ENCODE data around the gene RASAL2. TPM values are rescaled to one million over a fixed set of nuclear protein-coding genes. Genes with fewer than 3 reads are reported as not detected.

RASAL2 gene
- total RNA-seq, 1 experiment from 2014 or later = 56.9 TPM

DNA sequence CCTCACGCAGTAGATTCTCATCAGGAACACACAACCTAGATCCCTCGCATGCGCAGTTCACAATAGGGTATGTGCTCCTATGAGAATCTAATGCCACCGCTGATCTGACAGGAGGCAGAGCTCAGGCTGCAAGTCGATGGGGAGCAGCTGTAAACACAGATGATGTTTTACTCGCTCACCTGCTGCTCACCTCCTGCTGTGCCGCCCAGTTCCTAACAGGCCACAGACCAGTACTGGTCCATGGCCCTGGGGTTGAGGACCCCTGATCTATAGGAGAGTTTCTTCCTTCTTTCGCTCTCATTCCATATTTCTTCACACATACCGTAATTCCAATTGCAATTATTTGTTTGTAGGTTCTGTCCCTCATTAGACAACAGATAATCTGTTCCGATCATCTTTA is 299.5 kb downstream of the RASAL2 start:
- intact Hi-C loops (cut with micrococcal nuclease) = no loop called here
- no peak overlapping the region for H3K27ac Mint-ChIP-seq (ENCODE audit: low read depth, unreplicated experiment)
- H3K4me1 Mint-ChIP-seq (ENCODE audit: insufficient read depth, unreplicated experiment) = peaks cover 25% of the 10 kb centered on the region
- no peak for DNase-seq (ENCODE audit: unreplicated experiment)
- TF ChIP-seq, protein P1, sequence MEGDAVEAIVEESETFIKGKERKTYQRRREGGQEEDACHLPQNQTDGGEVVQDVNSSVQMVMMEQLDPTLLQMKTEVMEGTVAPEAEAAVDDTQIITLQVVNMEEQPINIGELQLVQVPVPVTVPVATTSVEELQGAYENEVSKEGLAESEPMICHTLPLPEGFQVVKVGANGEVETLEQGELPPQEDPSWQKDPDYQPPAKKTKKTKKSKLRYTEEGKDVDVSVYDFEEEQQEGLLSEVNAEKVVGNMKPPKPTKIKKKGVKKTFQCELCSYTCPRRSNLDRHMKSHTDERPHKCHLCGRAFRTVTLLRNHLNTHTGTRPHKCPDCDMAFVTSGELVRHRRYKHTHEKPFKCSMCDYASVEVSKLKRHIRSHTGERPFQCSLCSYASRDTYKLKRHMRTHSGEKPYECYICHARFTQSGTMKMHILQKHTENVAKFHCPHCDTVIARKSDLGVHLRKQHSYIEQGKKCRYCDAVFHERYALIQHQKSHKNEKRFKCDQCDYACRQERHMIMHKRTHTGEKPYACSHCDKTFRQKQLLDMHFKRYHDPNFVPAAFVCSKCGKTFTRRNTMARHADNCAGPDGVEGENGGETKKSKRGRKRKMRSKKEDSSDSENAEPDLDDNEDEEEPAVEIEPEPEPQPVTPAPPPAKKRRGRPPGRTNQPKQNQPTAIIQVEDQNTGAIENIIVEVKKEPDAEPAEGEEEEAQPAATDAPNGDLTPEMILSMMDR (IDR thresholded peaks at IDR 0.05; ENCODE audit: unreplicated experiment) = no peak
- no TSS peak for BruUV-seq (replicated peaks)
- ChIA-PET CTCF (interaction anchor here (1.5 kb wide), 1 partner anchor 93 kb away, joined by 6 read pairs; no protein-coding TSS in a partner anchor), POLR2A (no interaction called here)
- H3K9me3 Mint-ChIP-seq (ENCODE audit: unreplicated experiment) = no peaks in the 10 kb centered on the region
- no peak overlapping the region for H3K4me3 Mint-ChIP-seq (ENCODE audit: unreplicated experiment)
- no peaks in the 10 kb centered on the region for H3K27me3 Mint-ChIP-seq (ENCODE audit: insufficient read depth, unreplicated experiment)
- H3K36me3 Mint-ChIP-seq (ENCODE audit: insufficient read depth, unreplicated experiment) = peaks cover 6% of the 10 kb centered on the region

DNA sequence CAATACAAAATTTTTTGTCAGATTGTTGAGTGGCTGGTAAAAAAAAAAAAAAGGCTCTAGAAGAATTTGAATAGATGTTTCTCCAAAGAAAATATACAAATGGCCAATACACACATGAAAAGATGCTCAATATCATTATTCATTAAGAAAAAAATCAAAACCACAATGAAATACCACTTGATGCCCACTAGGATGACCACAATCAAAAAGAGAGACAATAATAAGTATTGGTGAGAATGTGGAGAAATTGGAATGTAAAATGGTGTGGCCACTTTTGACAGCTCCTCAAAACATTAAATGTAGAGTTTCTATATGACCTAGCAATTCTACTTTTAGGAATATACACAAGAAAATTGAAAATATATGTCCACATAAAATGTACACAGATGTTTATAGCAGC is 302.9 kb downstream of the RASAL2 start:
- POLR2A ChIA-PET = no interaction called here
- H3K27ac Mint-ChIP-seq (ENCODE audit: low read depth, unreplicated experiment) = peak overlapping the region; percentile 28
- BruUV-seq (replicated peaks) = no TSS peak
- no peak for DNase-seq (ENCODE audit: unreplicated experiment)
- H3K27me3 Mint-ChIP-seq (ENCODE audit: insufficient read depth, unreplicated experiment) = no peaks in the 10 kb centered on the region
- no peak overlapping the region for H3K4me3 Mint-ChIP-seq (ENCODE audit: unreplicated experiment)
- CTCF ChIA-PET = interaction anchor here (0.6 to 1.1 kb wide), 7 partner anchors 13 to 223 kb away, joined by 3 to 6 read pairs (median 3); no protein-coding TSS in a partner anchor
- H3K9me3 Mint-ChIP-seq (ENCODE audit: unreplicated experiment) = no peaks in the 10 kb centered on the region
- H3K4me1 Mint-ChIP-seq (ENCODE audit: insufficient read depth, unreplicated experiment) = peaks cover 28% of the 10 kb centered on the region
- TF ChIP-seq, protein P1 (IDR thresholded peaks at IDR 0.05; ENCODE audit: unreplicated experiment) = no peak
- intact Hi-C loops (cut with micrococcal nuclease) = no loop called here
- peaks cover 5% of the 10 kb centered on the region for H3K36me3 Mint-ChIP-seq (ENCODE audit: insufficient read depth, unreplicated experiment)

GRCh38 chr1:178397678-178398077 is 303.8 kb downstream of the RASAL2 start:
- ChIA-PET CTCF (interaction anchor here (0.6 to 1.1 kb wide), 4 partner anchors 12 to 104 kb away, joined by 3 to 4 read pairs (median 3); no protein-coding TSS in a partner anchor), POLR2A (interaction anchor here (0.6 to 1.7 kb wide), 3 partner anchors 10 to 1389 kb away, joined by 3 to 5 read pairs (median 3); no protein-coding TSS in a partner anchor)
- H3K4me1 Mint-ChIP-seq (ENCODE audit: insufficient read depth, unreplicated experiment) = peaks cover 28% of the 10 kb centered on the region
- TF ChIP-seq, protein P1 (IDR thresholded peaks at IDR 0.05; ENCODE audit: unreplicated experiment) = no peak
- BruUV-seq (replicated peaks) = no TSS peak
- H3K27ac Mint-ChIP-seq (ENCODE audit: low read depth, unreplicated experiment) = peak overlapping the region; percentile 28
- H3K4me3 Mint-ChIP-seq (ENCODE audit: unreplicated experiment) = no peak overlapping the region
- H3K9me3 Mint-ChIP-seq (ENCODE audit: unreplicated experiment) = no peaks in the 10 kb centered on the region
- intact Hi-C loops (cut with micrococcal nuclease) = no loop called here
- H3K27me3 Mint-ChIP-seq (ENCODE audit: insufficient read depth, unreplicated experiment) = no peaks in the 10 kb centered on the region
- peaks cover 5% of the 10 kb centered on the region for H3K36me3 Mint-ChIP-seq (ENCODE audit: insufficient read depth, unreplicated experiment)
- peak; percentile 84 for DNase-seq (ENCODE audit: unreplicated experiment)

- H3K4me1 Mint-ChIP-seq (ENCODE audit: insufficient read depth, unreplicated experiment) = peaks cover 28% of the 10 kb centered on the region
- TF ChIP-seq, protein P1 (IDR thresholded peaks at IDR 0.05; ENCODE audit: unreplicated experiment) = no peak
- ChIA-PET POLR2A (no interaction called here), CTCF (no interaction called here)
- H3K9me3 Mint-ChIP-seq (ENCODE audit: unreplicated experiment) = no peaks in the 10 kb centered on the region
- H3K4me3 Mint-ChIP-seq (ENCODE audit: unreplicated experiment) = no peak overlapping the region
- intact Hi-C loops (cut with micrococcal nuclease) = no loop called here
- H3K27me3 Mint-ChIP-seq (ENCODE audit: insufficient read depth, unreplicated experiment) = no peaks in the 10 kb centered on the region
- DNase-seq (ENCODE audit: unreplicated experiment) = peak; percentile 38
- no peak overlapping the region for H3K27ac Mint-ChIP-seq (ENCODE audit: low read depth, unreplicated experiment)
- BruUV-seq (replicated peaks) = no TSS peak
- peaks cover 5% of the 10 kb centered on the region for H3K36me3 Mint-ChIP-seq (ENCODE audit: insufficient read depth, unreplicated experiment)
These were observed 305.3 kb downstream of the RASAL2 start for GRCh38 chr1:178399177-178399728.

All from MCF 10A (cell line).